ENCODE data around the gene PCDH9.

The PCDH9 gene

DNA sequence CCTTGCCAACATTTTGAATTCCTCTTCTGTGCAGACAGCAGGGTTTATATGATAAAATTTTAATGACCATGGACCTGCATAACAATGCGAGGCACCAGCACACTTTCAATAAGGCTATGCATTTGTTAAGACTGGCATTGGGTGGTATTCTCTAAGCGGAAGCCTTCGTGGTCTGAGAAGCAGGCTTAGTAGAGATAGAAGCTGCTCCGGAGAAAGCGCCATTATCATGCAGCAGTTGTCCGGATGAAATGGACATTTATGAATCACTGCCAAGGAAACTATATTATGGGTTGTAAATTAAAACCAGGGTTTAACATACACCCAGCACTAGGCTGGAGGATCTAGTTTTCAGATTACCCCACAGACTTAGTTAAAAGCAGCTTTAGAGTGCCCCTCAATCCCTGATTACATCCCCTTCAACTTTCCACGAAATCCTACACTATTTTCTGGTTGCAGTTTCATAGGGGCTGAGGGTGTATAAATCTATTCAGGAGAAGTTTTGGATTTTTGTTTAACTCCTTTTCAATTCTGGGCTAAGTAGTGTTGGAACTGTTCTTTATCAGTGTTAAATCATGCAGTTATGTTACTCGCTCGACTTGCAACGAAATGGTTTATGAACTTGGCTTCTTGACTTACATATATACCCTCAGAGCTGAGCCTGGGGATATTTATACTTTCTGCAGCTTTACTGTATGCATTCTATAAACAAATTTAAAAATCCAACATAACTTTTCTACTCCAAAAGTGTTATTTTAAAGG lies 193.3 kb downstream of the PCDH9 start:
- no peak for DNase-seq (ENCODE audit: low read depth)

- no peak for DNase-seq (ENCODE audit: low read depth)
These were observed 197.0 kb downstream of the PCDH9 start for GRCh38 chr13:67033170-67033569.

DNA sequence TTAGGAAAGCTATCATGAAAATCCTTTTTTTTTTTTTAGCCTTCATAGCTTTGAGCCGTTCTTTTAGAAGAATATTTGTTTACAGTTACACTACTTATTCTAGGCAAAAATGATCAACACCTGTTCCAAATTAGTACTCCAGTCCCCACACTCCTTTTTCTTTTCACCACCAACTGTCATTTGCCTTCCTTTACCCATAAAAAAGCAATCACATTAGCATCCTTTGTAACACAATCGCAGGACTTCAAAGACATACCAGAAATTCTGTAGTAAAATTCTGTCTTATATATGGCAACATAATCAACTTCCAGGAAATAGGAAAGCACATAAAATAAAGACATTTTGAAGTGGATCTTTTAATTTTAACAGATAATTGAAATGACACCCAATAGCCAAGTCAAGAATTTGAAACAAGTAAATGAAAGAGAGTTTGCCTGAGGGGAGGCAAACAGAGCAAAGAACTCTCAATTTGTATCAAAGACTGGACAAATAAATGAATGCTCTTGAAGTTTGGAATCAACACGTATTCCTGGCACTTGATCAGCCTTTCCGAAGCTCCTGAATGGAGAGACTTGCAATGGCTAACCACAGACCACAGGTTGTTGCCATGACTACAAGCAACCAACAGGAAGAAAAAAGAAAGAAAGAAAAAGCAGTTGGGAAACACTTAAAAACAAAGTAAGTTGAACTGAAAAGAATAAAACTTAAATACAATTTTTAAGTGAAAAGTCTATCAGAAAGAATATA lies 206.8 kb downstream of the PCDH9 start:
- DNase-seq (ENCODE audit: low read depth), result no peak

DNA sequence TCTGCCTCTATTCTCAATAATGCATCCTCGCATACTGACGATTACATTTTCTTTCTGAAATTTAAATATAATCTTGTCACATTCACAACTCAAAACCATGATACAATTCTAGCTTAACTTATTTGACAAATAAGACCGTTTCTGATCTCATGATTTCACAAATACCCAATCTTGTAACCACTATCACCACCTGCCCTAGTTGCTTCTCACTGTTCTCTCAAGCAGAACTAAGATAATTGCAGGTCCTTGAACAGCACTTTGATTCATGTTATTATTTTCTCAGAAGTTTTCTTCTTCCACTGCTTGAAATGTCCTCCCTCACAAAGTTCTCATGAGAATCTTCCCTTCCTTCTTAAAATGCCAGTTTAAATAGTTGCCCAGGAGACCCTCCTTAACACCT lies 211.4 kb downstream of the PCDH9 start:
- DNase-seq (ENCODE audit: low read depth), result no peak

GRCh38 chr13:67017276-67017675 lies 212.9 kb downstream of the PCDH9 start:
- no peak for DNase-seq (ENCODE audit: low read depth)

DNA sequence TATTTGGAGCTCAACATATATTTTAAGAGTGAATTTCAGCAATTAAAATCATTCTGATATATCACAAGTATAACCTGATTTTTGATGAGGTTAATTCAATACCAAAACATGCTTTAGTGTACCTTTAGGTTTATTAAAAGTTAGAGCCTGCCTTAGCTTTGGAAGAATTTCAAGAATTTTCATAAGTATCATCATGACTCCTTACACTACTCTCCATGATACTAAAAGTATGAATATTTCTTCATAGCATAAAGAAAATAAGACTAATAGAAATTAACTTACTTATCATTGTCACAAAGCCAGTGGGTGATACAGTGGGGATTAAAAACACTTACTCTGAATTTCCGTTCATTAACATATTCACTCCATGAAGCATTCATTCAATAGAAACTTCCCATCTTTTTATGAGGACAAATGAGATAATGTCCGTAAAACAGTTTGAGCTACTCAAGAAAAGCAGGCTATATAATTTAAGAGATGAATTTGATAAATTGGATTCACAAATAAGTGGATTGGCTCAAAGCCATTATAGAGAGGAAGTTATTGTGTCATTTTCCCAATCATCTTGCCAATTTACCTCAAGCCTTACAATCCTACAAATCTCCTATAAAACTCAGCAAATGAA lies 214.0 kb downstream of the PCDH9 start:
- no peak for DNase-seq (ENCODE audit: low read depth)

DNA sequence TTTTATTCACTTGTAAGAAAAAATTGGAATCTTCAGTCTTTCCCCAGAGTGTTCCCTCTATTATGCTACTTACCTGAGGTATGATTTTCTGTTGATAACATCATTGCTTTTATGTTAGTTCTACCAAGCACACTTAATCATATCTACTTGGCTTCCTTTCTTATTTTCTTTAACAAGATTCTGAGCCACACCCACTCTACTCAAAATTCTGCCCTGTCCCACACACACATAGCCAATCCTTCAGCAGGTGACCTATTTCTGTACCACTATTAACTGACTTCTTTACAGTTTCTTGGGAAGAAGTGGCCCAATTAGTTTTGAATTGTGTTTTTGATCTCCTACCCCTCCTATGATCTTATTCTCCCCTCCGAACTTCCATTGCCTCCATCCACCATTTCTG lies 215.7 kb downstream of the PCDH9 start:
- DNase-seq (ENCODE audit: low read depth), result no peak

GRCh38 chr13:67013709-67014108 lies 216.4 kb downstream of the PCDH9 start:
- DNase-seq (ENCODE audit: low read depth), result no peak

DNA sequence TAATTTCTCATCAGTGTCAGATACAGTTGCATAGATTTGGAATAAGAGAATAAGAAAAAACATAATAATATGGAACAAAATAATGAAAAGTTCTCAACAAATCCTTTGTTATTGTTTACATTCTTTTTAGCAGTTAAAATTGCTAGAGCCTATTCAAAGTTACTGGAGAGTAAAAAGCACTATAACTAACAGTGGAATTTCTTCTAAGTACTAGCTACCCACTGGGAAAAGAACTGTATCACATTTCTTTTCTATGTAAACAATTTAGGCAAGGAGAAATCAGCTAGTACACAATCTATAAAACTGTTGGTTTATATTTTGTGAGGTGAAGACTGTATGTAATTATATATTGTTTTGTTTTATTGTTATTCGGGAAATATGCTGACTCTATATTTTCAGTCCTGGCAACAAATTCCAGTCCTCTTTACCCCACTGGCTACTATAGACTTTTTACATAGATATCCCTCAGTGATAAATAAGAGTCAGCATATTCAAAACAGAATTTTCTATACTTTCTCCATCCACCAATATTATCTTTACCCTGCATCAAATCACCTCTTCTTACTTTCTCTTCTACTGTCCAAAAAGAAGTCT lies 222.0 kb downstream of the PCDH9 start:
- no peak for DNase-seq (ENCODE audit: low read depth)

GRCh38 chr13:67004511-67004910 lies 225.6 kb downstream of the PCDH9 start:
- no peak for DNase-seq (ENCODE audit: low read depth)

- DNase-seq (ENCODE audit: low read depth), result no peak
These were observed 226.4 kb downstream of the PCDH9 start for GRCh38 chr13:67003743-67004142.

GRCh38 chr13:67001363-67001762 lies 228.8 kb downstream of the PCDH9 start:
- no peak for DNase-seq (ENCODE audit: low read depth)

- DNase-seq (ENCODE audit: low read depth), result no peak
These were observed 233.6 kb downstream of the PCDH9 start for GRCh38 chr13:66996503-66996902.

- no peak for DNase-seq (ENCODE audit: low read depth)
These were observed 234.9 kb downstream of the PCDH9 start for GRCh38 chr13:66995203-66995611.

GRCh38 chr13:66994517-66995202 lies 235.5 kb downstream of the PCDH9 start:
- no peak for DNase-seq (ENCODE audit: low read depth)

GRCh38 chr13:66994097-66994496 lies 236.0 kb downstream of the PCDH9 start:
- DNase-seq (ENCODE audit: low read depth), result no peak

GRCh38 chr13:66992719-66993118 lies 237.4 kb downstream of the PCDH9 start:
- DNase-seq (ENCODE audit: low read depth), result no peak

DNA sequence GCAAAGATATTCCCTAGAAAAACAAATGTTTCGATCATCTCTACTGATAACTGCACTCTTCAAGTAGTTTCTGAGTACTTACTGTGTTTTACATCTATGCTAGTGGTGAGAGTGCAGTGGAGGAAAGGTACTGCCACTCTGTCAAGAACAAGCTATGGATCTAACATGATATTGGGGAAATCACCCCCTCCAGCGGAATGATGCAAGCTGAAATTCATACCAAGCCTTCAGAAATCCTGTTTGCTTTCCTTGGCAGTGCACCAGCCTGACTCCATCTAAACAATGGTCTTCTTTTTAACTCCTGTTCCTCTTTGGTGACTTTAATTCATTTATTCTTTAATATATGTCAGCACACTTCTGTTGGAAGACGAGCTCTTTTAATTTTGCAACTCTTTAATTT lies 238.0 kb downstream of the PCDH9 start:
- DNase-seq (ENCODE audit: low read depth), result no peak

DNA sequence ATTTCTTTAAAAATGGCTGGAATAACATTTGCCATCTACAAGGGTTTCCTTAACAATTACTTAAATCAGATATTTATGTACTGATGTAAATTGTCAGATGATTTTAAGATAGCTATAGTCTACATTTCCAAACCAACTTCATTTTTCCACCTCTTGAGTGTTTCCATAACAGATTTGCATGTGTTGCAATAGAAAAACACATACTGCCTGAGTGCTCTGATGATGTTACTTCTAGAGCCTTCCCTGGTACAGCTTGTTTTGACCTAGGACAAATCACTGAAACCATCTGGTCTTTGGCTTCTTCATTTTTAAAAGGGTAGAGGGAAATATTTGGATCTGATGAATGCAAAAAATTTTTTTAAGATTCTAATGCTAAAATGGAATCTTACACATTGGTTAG lies 245.9 kb downstream of the PCDH9 start:
- DNase-seq (ENCODE audit: low read depth), result no peak

- no peak for DNase-seq (ENCODE audit: low read depth)
These were observed 248.2 kb downstream of the PCDH9 start for GRCh38 chr13:66981912-66982311.

DNA sequence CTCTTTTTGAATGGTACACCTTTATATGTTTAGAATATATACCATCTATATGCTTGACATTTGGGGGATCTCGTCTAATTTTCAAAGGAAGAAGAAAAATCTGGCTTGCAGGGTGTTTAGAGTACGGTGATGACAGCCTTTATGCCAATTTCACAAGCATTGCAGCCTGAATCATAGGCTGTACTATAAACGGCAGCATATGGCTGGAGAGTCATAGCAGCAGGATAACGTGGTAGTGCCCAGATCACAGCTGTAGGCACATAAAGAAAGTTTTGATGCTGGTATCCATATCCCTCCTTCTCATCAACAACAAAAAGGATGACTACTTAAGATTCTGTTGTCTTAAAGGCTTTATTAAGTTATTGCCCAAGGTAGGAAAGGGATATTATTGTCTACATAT lies 253.0 kb downstream of the PCDH9 start:
- DNase-seq (ENCODE audit: low read depth), result no peak

- DNase-seq (ENCODE audit: low read depth), result no peak
These were observed 255.2 kb downstream of the PCDH9 start for GRCh38 chr13:66974889-66975288.

Data from stimulated activated CD8-positive, alpha-beta memory T cell treated with anti-CD3 and anti-CD28 coated beads, Interleukin-12 subunit alpha, Interleukin-12 subunit beta, amount 100 ng/mL, for 4 hours (primary cell).